GM23338 (cell line): Measurements from ENCODE around the gene ATP13A4. TPM values are rescaled to one million over a fixed set of nuclear protein-coding genes. Genes with fewer than 3 reads are reported as not detected.
"Not testable (repeated sequence)": the region's sequence is repeated elsewhere in the genome, so short reads cannot be mapped to it uniquely, and the experiment has no call there.

Experiments used
- ATAC-seq: fragments of 200-7000 bp; cut with Tn5 transposase; 3 replicates; pipeline ENCODE4 v1.9.1; 2020
- DNase-seq: peaks from one replicate; pipeline ENCODE4 v3.0.0-alpha.2; 2015; ENCODE audit warnings: low spot score
- H2AFZ ChIP-seq: fragments of 200-600 bp; sonication (generic); 2 replicates; pipeline ENCODE4 v1.8.0; 2016; ENCODE audit warnings: antibody characterized with exemption, mild to moderate bottlenecking, moderate library complexity
- H3F3A ChIP-seq: fragments of 200-600 bp; sonication (generic); replicated peaks from 2 replicates; pipeline ENCODE4 v1.8.0; 2017; ENCODE audit warnings: antibody characterized with exemption, mixed run types, low read depth
- H3K27ac ChIP-seq: fragments of 200-600 bp; sonication (generic); 2 replicates; pipeline ENCODE4 v1.6.1; 2016; ENCODE audit warnings: low read depth
- H3K27me3 ChIP-seq: fragments of 200-600 bp; sonication (generic); 2 replicates; pipeline ENCODE4 v1.8.0; 2016; ENCODE audit warnings: mild to moderate bottlenecking, mixed run types, moderate library complexity; ENCODE audit not compliant: insufficient read depth
- H3K36me3 ChIP-seq: fragments of 200-600 bp; sonication (generic); 2 replicates; pipeline ENCODE4 v1.8.0; 2016; ENCODE audit warnings: mild to moderate bottlenecking; ENCODE audit not compliant: insufficient read depth
- H3K4me1 ChIP-seq: fragments of 200-600 bp; sonication (generic); 2 replicates; pipeline ENCODE4 v1.8.0; 2016; ENCODE audit warnings: mild to moderate bottlenecking, moderate library complexity; ENCODE audit not compliant: insufficient read depth
- H3K4me2 ChIP-seq: fragments of 200-600 bp; sonication (generic); 2 replicates; pipeline ENCODE4 v1.7.1; 2017; ENCODE audit warnings: mixed run types
- H3K4me3 ChIP-seq: fragments of 200-600 bp; sonication (generic); 2 replicates; pipeline ENCODE4 v1.6.1; 2016; ENCODE audit warnings: mixed run types
- H3K79me2 ChIP-seq: fragments of 200-600 bp; sonication (generic); replicated peaks from 2 replicates; pipeline ENCODE4 v1.8.0; 2017; ENCODE audit warnings: mild to moderate bottlenecking; ENCODE audit not compliant: insufficient read depth
- H3K9me2 ChIP-seq: fragments of 200-600 bp; sonication (generic); 2 replicates; pipeline ENCODE4 v1.8.0; 2017; ENCODE audit not compliant: insufficient read depth
- H4K20me1 ChIP-seq: fragments of 200-600 bp; sonication (generic); replicated peaks from 2 replicates; pipeline ENCODE4 v1.8.0; 2017; ENCODE audit warnings: mild to moderate bottlenecking; ENCODE audit not compliant: insufficient read depth
- H3K27ac Mint-ChIP-seq: 2 replicates; pipeline ENCODE4 v1.8.0; 2020; ENCODE audit warnings: inconsistent platforms, mild to moderate bottlenecking, moderate library complexity, mixed read lengths
- H3K27me3 Mint-ChIP-seq: 3 replicates; pipeline ENCODE4 v1.8.0; 2022; ENCODE audit warnings: low read depth, mild to moderate bottlenecking, moderate library complexity, mixed read lengths, inconsistent platforms; ENCODE audit not compliant: insufficient read depth, poor library complexity
- H3K36me3 Mint-ChIP-seq: 3 replicates; pipeline ENCODE4 v1.8.0; 2021; ENCODE audit warnings: low read depth, mild to moderate bottlenecking, inconsistent platforms, moderate library complexity, mixed read lengths
- H3K4me1 Mint-ChIP-seq: 3 replicates; pipeline ENCODE4 v1.8.0; 2020; ENCODE audit warnings: mild to moderate bottlenecking, inconsistent platforms, mixed read lengths
- H3K4me3 Mint-ChIP-seq: 3 replicates; pipeline ENCODE4 v1.8.0; 2021; ENCODE audit warnings: moderate library complexity, mild to moderate bottlenecking, inconsistent platforms, mixed read lengths
- H3K9me3 Mint-ChIP-seq: 3 replicates; pipeline ENCODE4 v1.8.0; 2020; ENCODE audit warnings: moderate library complexity, mild to moderate bottlenecking, inconsistent platforms, mixed read lengths
- CREB1 ChIP-seq: fragments of 250-450 bp; sonication (Bioruptor Pico); IDR thresholded peaks from 2 replicates; pipeline ENCODE4 v1.5.0; 2020; ENCODE audit warnings: low read depth, mild to moderate bottlenecking, moderate library complexity
- NANOG ChIP-seq: IDR thresholded peaks from 2 replicates; pipeline ENCODE4 v1.6.1; 2016; ENCODE audit warnings: antibody characterized with exemption, borderline replicate concordance
- POLR2AphosphoS5 ChIP-seq: IDR thresholded peaks from 2 replicates; pipeline ENCODE4 v1.6.1; 2016; ENCODE audit warnings: antibody characterized with exemption, low read depth
- STAT1 ChIP-seq: IDR thresholded peaks from one replicate; pipeline ENCODE4 v1.6.1; 2016; ENCODE audit warnings: antibody characterized with exemption; ENCODE audit not compliant: unreplicated experiment
- ZNF331 ChIP-seq: fragments of 250-450 bp; sonication (Bioruptor Pico); IDR thresholded peaks from 2 replicates; pipeline ENCODE4 v1.5.0; 2020; ENCODE audit warnings: low read depth, mild to moderate bottlenecking, moderate library complexity
- ZNF462 ChIP-seq: fragments of 250-450 bp; sonication (Bioruptor Pico); IDR thresholded peaks from 2 replicates; pipeline ENCODE4 v1.5.0; 2020; ENCODE audit warnings: mild to moderate bottlenecking, moderate library complexity
- polyA plus RNA-seq: library from polyadenylated mRNA; unstranded; fragments of >200 nt; fragmentation: Nextera tagmentation; extraction: Ambion mirVana; gene quantifications from 2 replicates; pipeline ENCODE4 v1.2.1, GENCODE V29; 2016
- total RNA-seq: library from RNA; depleted of rRNA; stranded (reverse); fragments of >200 nt; shearing (Covaris generic); gene quantifications from 2 replicates; pipeline ENCODE4 v1.2.3, GENCODE V29; 2014

Gene ATP13A4
- total and polyA plus RNA-seq, 2 experiments from 2014 or later, result not detected

- no peak overlapping the region for H3K4me2 ChIP-seq
- H2AFZ ChIP-seq, result no peak overlapping the region
- DNase-seq (no peak), ATAC-seq (no peak)
- no peaks in the 10 kb centered on the region for H3K79me2 ChIP-seq
- Mint-ChIP-seq H3K36me3 (no peaks in the 10 kb centered on the region), H3K4me3 (no peak overlapping the region), H3K9me3 (no peaks in the 10 kb centered on the region), H3K27ac (no peak overlapping the region), H3K4me1 (peaks cover 3% of the 10 kb centered on the region; the same call in 2 of the 3 replicates), H3K27me3 (no peaks in the 10 kb centered on the region)
- H3K4me1 ChIP-seq, result no peaks in the 10 kb centered on the region
- no peaks in the 10 kb centered on the region for H3K27me3 ChIP-seq
- H3K4me3 ChIP-seq, result no peak overlapping the region
- H3K27ac ChIP-seq, result no peak overlapping the region
- H3F3A ChIP-seq, result no peaks in the 10 kb centered on the region
- TF ChIP-seq NANOG, result no peak
- peaks cover 9% of the 10 kb centered on the region; the same call in 1 of the 2 replicates for H3K9me2 ChIP-seq
- H4K20me1 ChIP-seq, result no peaks in the 10 kb centered on the region
- H3K36me3 ChIP-seq, result no peaks in the 10 kb centered on the region
These were observed 24.2 kb downstream of the ATP13A4 start for GRCh38 chr3:193530231-193531165.

GRCh38 chr3:193526085-193526484 is 28.6 kb downstream of the ATP13A4 start:
- H3K36me3 Mint-ChIP-seq, H3K36me3 ChIP-seq, H3K4me1 Mint-ChIP-seq, H3K27me3 ChIP-seq, H3K4me1 ChIP-seq, H3K4me3 ChIP-seq, H3K27ac ChIP-seq, H2AFZ ChIP-seq, H3K27me3 Mint-ChIP-seq, H3K4me2 ChIP-seq, DNase-seq, H3K9me2 ChIP-seq, H3K79me2 ChIP-seq, H3K4me3 Mint-ChIP-seq, H3K9me3 Mint-ChIP-seq, H4K20me1 ChIP-seq, H3K27ac Mint-ChIP-seq, ATAC-seq, H3F3A ChIP-seq: not testable (repeated sequence)

- peaks cover 4% of the 10 kb centered on the region for H3K27me3 Mint-ChIP-seq
- H3K9me3 Mint-ChIP-seq, result no peaks in the 10 kb centered on the region
- Histone ChIP-seq H3K27me3 (no peaks in the 10 kb centered on the region), H3K79me2 (no peaks in the 10 kb centered on the region), H3K9me2 (no peaks in the 10 kb centered on the region), H3K4me3 (no peak overlapping the region), H3K27ac (no peak overlapping the region), H3K4me1 (no peaks in the 10 kb centered on the region), H3F3A (no peaks in the 10 kb centered on the region), H3K36me3 (no peaks in the 10 kb centered on the region), H3K4me2 (no peak overlapping the region), H4K20me1 (no peaks in the 10 kb centered on the region), H2AFZ (no peak overlapping the region)
- no peak for ATAC-seq
- peaks cover 4% of the 10 kb centered on the region; the same call in 1 of the 3 replicates for H3K4me1 Mint-ChIP-seq
- no peak for DNase-seq
- H3K4me3 Mint-ChIP-seq, result no peak overlapping the region
- no peaks in the 10 kb centered on the region for H3K36me3 Mint-ChIP-seq
- H3K27ac Mint-ChIP-seq, result no peak overlapping the region
- TF ChIP-seq ZNF331 (CRISPR knock-in tag) (no peak), CREB1 (CRISPR knock-in tag) (no peak), POLR2AphosphoS5 (no peak), ZNF462 (no peak), STAT1 (no peak)
These were observed 32.2 kb downstream of the ATP13A4 start for GRCh38 chr3:193522473-193522872.
